Progenitor cell of endocrine pancreas (in vitro differentiated cells): ENCODE data around the gene ACOT9. TPM values are rescaled to one million over a fixed set of nuclear protein-coding genes. Genes with fewer than 3 reads are reported as not detected.
A peak's percentile ranks its signal among the peaks of the same experiment; 100 is the strongest.

Experiments used
- DNase-seq: peaks from one replicate; pipeline ENCODE4 v3.0.0; 2021; ENCODE audit warnings: low spot score; ENCODE audit not compliant: unreplicated experiment
- H3K27ac Mint-ChIP-seq: 2 replicates; pipeline ENCODE4 v1.8.0; 2021; ENCODE audit warnings: mild to moderate bottlenecking, moderate library complexity, mixed read lengths
- H3K27me3 Mint-ChIP-seq: 2 replicates; pipeline ENCODE4 v1.8.0; 2021; ENCODE audit warnings: mixed read lengths
- H3K36me3 Mint-ChIP-seq: 2 replicates; pipeline ENCODE4 v1.8.0; 2022; ENCODE audit warnings: mixed read lengths; ENCODE audit not compliant: insufficient read depth
- H3K4me1 Mint-ChIP-seq: 2 replicates; pipeline ENCODE4 v1.8.0; 2021; ENCODE audit warnings: low read depth, mixed read lengths
- H3K4me3 Mint-ChIP-seq: 2 replicates; pipeline ENCODE4 v1.8.0; 2021; ENCODE audit warnings: low read depth, mild to moderate bottlenecking, moderate library complexity, mixed read lengths
- H3K9me3 Mint-ChIP-seq: 2 replicates; pipeline ENCODE4 v1.8.0; 2021; ENCODE audit warnings: low read depth, mixed read lengths
- long read RNA-seq: library from polyadenylated mRNA; unstranded; transcript quantifications from one replicate; pipeline ENCODE4 v2.0.0, GENCODE V29; 2020
- total RNA-seq: library from RNA; stranded (reverse); gene quantifications from 2 replicates; pipeline ENCODE4 v1.2.1, GENCODE V29; 2021
- TF ChIP-seq, protein P1 (sequence below): fragments of 200-600 bp; sonication (generic); IDR thresholded peaks from one replicate; pipeline ENCODE4 v1.5.0; 2021; ENCODE audit warnings: antibody characterized with exemption, mild to moderate bottlenecking; ENCODE audit not compliant: unreplicated experiment

ACOT9 gene
- 33.8 and 36.1 TPM in 2 replicates for total RNA-seq
- long read RNA-seq, transcript ACOT9-201 (15 exons, 1,675 nt): major isoform, 94 of 127 reads
- long read RNA-seq, partial matches to known transcripts: 12 of 127 reads
- long read RNA-seq, other reads (novel, unspliced or antisense): 21 of 127 reads

DNA sequence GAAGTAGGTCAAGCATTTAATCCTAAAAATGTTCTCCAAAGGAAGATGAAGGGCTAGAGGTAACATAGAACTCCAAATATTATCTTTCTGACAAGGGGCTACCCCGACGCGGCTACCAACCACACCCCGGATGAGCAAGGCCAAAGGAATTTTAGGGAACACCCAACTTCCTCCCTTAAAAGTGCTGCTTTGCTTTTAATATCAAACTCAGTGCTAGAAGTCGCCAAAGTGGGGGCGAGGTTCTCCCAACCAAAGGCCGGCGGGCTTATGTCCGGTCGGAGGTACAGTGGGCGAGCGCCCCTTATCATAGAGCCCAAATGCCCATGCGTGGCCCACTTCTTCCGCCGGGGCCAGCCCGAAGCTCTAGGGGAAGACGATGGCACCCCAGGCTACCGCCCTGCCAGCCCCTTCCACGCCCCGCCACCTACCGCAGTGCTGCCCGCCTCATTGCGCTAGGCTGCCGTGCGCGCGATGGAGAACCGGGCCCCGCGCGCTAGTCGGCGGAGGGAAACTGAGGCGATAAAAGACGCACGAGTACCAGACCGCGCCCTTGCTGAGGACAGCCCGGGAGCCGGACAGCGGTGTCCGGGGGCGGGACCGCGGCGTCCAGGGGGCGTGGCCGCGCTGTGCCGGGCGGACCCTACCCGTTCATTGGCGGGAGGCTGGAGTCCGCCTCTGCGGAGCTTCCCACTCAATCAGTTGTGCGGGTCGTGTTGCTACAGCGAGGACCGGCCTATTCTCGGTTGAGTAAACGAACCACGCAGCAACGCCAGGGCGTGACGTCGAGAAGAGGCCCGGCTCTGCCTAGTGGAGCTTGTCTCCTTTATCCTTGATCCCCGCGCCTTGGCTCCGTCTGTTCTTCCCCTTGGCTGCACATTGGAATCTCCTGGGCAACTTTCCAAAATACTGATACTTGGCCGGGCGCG is at the start of gene ACOT9:
Gene ACOT9, minus strand, starts transcription at position 580 of the 926 bp plus-strand sequence. Its CDS starts 132 bp downstream, at position 448.
- peak; percentile 61 for DNase-seq
- Mint-ChIP-seq H3K9me3 (no peaks in the 10 kb centered on the region), H3K4me1 (peaks cover 11% of the 10 kb centered on the region), H3K4me3 (peak within 1 kb of the TSS; percentile 76), H3K36me3 (no peaks in the 10 kb centered on the region), H3K27me3 (no peaks in the 10 kb centered on the region), H3K27ac (peak within 1 kb of the TSS; percentile 95)
- TF ChIP-seq, protein P1, sequence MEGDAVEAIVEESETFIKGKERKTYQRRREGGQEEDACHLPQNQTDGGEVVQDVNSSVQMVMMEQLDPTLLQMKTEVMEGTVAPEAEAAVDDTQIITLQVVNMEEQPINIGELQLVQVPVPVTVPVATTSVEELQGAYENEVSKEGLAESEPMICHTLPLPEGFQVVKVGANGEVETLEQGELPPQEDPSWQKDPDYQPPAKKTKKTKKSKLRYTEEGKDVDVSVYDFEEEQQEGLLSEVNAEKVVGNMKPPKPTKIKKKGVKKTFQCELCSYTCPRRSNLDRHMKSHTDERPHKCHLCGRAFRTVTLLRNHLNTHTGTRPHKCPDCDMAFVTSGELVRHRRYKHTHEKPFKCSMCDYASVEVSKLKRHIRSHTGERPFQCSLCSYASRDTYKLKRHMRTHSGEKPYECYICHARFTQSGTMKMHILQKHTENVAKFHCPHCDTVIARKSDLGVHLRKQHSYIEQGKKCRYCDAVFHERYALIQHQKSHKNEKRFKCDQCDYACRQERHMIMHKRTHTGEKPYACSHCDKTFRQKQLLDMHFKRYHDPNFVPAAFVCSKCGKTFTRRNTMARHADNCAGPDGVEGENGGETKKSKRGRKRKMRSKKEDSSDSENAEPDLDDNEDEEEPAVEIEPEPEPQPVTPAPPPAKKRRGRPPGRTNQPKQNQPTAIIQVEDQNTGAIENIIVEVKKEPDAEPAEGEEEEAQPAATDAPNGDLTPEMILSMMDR: no peak

GRCh38 chrX:23790155-23790497 is 47.0 kb upstream of the ACOT9 start:
- H3K9me3 Mint-ChIP-seq: no peaks in the 10 kb centered on the region
- H3K27me3 Mint-ChIP-seq: no peaks in the 10 kb centered on the region
- H3K4me3 Mint-ChIP-seq: no peak overlapping the region
- peak overlapping the region; percentile 92 for H3K27ac Mint-ChIP-seq
- peaks cover 7% of the 10 kb centered on the region for H3K36me3 Mint-ChIP-seq
- DNase-seq: no peak
- TF ChIP-seq, protein P1: no peak
- H3K4me1 Mint-ChIP-seq: peaks cover 34% of the 10 kb centered on the region

DNA sequence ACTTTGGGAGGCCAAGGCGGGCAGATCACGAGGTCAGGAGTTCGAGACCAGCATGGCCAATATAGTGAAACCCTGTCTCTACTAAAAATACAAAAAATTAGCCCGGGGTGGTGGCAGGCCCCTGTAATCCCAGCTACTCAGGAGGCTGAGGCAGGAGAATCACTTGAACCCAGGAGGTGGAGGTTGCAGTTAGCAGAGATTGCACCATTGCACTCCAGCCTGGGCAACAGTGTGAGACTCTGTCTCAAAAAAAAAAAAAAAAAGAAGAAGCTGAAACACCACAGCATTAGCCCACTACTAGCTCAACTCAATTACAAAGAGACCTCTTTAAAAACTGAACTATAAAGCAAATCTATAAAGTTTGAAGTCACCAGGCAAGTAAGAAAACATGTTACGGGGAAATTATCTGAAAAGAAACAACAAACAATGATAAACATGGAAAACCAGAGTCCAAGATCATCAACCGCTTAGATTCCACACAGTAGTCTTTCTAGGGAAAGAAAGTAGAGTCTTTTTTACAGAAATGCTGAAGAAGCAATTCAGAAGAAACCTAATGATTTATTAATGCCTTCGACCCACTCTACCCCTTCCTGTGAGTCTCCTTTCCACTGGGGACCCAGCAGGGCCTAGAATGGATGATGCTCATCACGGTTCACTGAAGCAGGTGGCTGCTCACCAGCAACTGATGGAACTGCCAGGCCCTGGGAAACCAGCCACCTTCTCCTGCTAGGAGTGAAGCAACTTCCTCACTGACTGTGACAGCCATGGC is 46.5 kb upstream of the ACOT9 start:
- peaks cover 35% of the 10 kb centered on the region for H3K4me1 Mint-ChIP-seq
- peaks cover 12% of the 10 kb centered on the region for H3K36me3 Mint-ChIP-seq
- H3K9me3 Mint-ChIP-seq: no peaks in the 10 kb centered on the region
- TF ChIP-seq, protein P1: no peak
- peak overlapping the region; percentile 92 for H3K27ac Mint-ChIP-seq
- H3K4me3 Mint-ChIP-seq: no peak overlapping the region
- DNase-seq: no peak
- H3K27me3 Mint-ChIP-seq: no peaks in the 10 kb centered on the region

GRCh38 chrX:23788946-23789345 is 45.9 kb upstream of the ACOT9 start:
- no peak for DNase-seq
- Mint-ChIP-seq H3K4me3 (no peak overlapping the region), H3K27ac (no peak overlapping the region), H3K36me3 (peaks cover 17% of the 10 kb centered on the region), H3K4me1 (peaks cover 40% of the 10 kb centered on the region), H3K27me3 (no peaks in the 10 kb centered on the region), H3K9me3 (no peaks in the 10 kb centered on the region)
- TF ChIP-seq, protein P1: no peak

- Mint-ChIP-seq H3K9me3 (no peaks in the 10 kb centered on the region), H3K4me1 (peaks cover 43% of the 10 kb centered on the region), H3K36me3 (peaks cover 17% of the 10 kb centered on the region), H3K27ac (peak overlapping the region; percentile 89), H3K4me3 (no peak overlapping the region), H3K27me3 (no peaks in the 10 kb centered on the region)
- TF ChIP-seq, protein P1: no peak
- DNase-seq: no peak
Observed at GRCh38 chrX:23788521-23788920, 45.4 kb upstream of the ACOT9 start.
